CD4-positive, alpha-beta T cell treated with Interleukin-12 subunit alpha and Interleukin-12 subunit beta, for 1 hour (primary cell): ENCODE results near the gene OR5M11.
"Not testable (repeated sequence)": the region's sequence is repeated elsewhere in the genome, so short reads cannot be mapped to it uniquely, and the experiment has no call there.

ENCODE experiments used
- DNase-seq: peaks from one replicate; pipeline ENCODE4 v3.0.0-alpha.2; 2020

The OR5M11 gene

DNA sequence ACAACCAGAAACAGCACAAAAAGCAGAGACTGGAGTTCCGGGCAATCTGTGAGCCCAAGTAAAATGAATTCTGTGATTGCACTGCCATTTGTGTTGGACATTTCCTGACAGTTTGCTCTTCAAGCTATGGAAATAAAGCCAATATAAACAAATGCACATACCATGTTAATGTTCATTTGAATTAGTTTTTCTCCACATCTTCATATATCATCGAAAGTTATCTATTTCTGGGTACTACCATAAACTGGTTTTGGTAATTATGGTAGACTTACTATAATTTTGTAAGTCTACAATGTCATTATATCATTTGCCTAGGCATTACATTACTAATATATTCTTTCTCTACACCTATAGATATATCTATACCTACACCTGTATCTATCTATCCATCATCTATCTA is at the start of gene OR5M11:
TSS of gene OR5M11 (minus strand) at position 101 of the 400 bp plus-strand sequence. CDS start at position 101, 0 bp downstream.
- DNase-seq: no peak

DNA sequence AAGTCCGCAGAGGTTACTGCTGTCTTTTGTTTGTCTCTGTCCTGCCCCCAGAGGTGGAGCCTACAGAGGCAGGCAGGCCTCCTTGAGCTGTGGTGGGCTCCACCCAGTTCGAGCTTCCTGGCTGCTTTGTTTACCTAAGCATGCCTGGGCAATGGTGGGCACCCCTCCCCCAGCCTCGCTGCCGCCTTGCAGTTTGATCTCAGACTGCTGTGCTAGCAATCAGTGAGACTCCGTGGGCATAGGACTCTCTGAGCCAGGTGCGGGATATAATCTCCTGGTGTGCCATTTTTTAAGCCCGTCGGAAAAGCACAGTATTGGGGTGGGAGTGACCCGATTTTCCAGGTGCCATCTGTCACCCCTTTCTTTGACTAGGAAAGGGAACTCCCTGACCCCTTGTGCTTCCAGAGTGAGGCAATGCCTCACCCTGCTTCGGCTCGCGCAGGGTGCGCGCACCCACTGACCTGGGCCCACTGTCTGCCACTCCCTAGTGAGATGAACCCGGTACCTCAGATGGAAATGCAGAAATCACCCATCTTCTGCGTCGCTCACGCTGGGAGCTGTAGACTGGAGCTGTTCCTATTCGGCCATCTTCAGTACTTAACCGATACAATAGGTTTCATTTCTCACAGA is 49.1 kb upstream of the OR5M11 start:
- DNase-seq: not testable (repeated sequence)

DNA sequence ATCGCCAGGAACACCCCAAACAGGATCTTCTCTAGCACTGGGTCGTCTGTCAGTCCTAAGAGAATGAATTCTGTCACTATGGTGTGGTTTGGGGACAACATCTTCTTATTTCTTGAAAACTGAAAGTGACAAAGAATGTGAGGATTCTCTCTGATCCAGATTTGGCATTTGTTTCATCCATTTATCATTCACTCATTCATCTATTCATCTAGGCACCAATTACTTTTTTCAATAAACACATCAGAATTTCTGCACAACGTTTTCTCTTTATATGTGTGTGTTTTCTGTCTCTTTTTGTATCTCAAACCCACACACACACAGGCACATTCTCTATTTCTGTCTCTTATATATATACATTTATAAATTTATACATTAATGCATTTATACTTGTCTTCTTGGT is 34.6 kb upstream of the OR5M11 start, which contains the start of gene OR5M10:
TSS of gene OR5M10 (minus strand) at position 101 of the 400 bp plus-strand sequence. CDS start at position 101, 0 bp downstream.
- DNase-seq: no peak

DNA sequence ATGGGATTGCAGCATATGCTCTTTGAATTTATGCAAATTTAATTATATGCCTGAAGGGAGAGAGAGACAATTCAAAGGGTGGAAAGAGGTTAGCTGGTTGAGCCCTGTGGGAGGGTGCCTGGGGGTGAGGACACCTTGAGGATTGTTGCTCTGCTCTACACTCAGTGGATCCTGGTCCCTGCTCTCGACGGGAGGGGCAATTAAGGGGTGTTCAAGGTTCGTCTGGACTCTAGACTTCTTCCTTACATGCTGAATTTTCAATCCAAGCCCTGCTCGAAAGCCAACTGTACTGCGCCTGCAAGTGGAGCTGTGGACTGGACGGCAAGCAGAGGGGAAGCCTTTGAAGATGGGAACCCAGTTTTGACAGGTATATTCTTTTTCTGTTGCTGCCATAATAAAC is 15.5 kb upstream of the OR5M11 start:
- no peak for DNase-seq

DNA sequence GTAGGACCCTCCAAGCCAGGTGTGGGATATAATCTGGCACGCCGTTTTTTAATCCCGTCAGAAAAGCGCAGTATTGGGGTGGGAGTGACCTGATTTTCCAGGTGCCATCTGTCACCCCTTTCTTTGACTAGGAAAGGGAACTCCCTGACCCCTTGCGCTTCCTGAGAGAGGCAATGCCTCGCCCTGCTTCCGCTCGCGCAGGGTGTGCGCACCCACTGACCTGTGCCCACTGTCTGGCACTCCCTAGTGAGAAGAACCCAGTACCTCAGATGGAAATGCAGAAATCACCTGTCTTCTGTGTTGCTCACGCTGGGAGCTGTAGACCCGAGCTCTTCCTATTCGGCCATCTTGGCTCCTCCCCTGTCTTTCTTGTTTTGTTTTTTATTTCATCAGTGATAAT is 11.6 kb upstream of the OR5M11 start:
- not testable (repeated sequence) for DNase-seq

DNA sequence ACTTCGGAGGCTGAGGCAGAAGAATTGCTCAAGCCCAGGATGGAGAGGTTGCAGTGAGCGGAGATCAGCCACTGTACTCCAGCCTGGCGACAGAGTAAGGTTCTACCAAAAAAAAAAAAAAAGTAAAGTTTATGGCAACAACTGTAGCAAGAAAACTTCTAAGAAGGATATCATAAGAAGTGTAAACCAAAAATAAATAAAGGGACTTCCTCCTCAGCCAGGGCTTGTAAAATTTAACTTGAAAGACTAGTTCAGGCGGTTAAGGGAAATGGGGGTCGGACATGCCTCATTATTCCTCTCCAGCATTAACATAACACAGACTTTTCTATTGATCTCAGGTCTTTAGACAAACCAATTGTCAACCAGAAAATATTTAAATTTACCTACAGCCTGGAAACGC is 2.5 kb upstream of the OR5M11 start:
- no peak for DNase-seq

DNA sequence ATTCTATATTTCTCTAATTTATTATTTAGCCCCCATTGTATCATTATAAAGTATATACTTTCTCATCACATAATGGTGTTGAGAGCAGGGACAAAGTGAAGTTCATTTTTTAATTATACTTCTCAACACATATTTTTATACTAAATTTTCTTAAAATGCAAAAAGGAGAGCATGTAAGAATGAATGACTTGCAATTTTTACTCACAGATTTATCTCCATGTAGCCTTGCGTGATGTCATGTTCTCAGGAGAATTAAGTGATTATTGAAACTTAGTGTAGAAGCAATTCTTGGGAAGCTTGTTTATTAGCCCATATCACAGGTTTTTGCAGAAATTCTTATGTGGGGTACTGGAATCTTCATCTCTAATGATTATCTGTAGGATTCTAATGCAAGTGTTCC is 682 bp upstream of the OR5M11 start:
- no peak for DNase-seq

DNA sequence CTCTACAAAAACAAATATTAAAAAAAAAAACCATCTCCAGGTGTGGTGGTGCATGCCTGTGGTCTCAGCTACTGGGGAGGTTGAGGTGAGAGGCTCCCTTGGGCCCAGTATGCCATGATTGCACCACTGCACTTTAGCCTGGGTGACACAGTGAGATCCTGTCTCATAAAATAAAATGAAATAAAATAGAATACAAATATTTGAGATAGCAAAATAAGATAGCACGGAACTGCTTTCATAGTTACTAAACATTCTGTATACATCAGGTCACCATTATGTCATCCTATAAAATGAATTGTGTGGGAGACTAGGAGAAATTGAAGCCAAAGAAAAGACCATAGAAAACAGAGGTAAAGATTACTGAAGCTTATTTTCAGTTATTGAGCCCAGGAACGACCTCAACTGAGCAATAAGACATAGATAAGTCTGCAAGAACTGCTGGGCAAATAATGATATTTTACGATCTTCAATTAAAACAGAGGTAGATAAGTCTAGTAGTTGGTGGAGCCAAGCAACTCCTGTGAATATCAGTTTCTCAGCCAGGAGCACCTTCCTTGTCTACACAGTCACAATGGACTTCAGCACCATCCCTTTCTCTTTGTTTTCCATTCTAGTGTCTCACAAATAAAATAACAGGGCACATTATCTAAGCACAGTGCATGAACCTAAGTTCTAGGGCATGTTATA is 9.9 kb downstream of the OR5M11 start:
- DNase-seq: no peak

DNA sequence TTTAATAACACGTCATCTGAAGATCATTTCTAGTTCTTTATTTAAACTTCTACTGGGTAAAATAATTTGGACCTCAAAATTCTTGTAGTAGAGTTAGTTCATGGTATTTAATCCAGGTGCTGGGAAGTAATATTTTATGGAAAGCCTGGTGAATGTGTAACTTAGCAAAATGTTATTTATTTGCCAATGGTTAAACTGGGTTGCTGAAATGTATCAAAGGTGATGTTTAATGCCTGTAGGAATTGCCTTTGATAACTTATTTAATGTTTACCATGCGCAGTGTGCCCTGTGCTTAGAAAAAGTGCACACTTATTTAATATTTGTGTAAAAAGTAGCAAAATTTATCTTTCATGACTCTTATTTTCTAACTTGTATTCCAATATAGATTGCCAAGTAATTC is 11.2 kb downstream of the OR5M11 start:
- no peak for DNase-seq

DNA sequence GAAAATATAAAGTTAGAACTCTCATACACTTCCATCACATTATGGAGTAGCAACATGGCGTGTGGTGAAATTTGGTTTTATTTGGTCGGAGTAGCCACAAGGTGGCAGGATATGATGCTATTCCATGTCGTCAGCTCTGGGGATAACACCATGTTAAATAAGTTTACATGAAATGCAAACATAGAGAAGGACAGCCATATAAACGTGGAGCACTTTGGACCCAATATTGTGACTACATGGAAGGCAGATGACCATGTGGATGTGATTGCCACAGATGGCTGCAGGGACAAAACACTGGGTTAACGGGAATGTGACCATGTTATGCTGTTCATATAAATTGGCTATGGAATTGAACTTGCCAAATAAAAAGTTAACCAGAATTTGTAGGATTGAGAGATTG is 21.0 kb downstream of the OR5M11 start:
- no peak for DNase-seq

DNA sequence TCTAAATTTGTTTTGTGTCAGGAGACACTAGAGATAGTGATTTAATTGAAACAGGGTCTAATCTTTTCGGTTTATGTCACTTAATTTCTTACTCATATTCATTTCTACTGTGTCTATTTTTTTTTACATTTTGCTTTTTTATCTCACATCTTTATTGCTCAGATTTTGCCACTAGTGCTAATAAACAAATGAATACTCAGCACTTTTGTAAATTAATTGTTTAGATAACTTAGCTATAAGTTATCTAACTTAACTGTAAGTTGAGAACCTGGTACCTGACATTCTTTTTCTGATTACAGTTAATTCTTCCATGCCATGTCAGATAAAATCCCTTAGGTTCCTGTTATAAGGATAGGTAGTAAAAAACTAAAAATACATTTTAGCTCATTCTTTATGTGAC is 29.8 kb downstream of the OR5M11 start:
- no peak for DNase-seq

DNA sequence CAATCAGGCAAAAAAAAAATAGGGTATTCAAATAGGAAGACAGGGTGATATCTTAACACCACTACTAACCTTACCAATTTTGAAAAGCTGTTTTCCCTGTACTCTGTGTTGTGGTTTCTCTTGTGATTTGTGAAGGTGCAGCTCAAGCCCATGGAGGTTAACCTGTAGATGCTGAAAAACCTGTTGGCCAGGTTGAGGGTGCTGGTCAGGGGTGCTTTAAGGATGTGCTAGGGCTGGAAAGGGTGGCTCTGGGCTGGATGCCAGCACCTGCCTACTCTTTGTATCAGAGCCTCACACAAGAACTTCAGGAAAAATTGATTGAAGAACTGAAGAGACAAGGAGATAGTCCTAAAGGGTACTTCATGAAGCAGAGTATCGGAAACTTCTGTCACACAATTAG is 33.6 kb downstream of the OR5M11 start:
- DNase-seq: no peak

DNA sequence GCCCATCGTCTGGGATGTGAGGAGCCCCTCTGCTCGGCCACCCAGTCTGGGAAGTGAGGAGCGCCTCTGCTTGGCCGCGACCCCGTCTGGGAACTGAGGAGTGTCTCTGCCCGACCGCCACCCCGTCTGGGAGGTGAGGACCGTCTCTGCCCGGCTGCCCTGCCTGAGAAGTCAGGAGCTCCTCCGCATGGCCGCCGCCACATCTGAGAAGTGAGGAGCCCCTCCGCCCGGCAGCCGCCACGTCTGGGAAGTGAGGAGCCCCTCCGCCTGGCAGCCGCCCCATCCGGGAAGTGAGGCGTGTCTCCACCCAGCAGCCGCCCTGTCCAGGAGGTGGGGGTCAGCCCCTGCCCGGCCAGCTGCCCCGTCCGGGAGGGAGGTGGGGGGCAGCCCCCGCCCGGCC is 46.0 kb downstream of the OR5M11 start:
- DNase-seq: no peak

DNA sequence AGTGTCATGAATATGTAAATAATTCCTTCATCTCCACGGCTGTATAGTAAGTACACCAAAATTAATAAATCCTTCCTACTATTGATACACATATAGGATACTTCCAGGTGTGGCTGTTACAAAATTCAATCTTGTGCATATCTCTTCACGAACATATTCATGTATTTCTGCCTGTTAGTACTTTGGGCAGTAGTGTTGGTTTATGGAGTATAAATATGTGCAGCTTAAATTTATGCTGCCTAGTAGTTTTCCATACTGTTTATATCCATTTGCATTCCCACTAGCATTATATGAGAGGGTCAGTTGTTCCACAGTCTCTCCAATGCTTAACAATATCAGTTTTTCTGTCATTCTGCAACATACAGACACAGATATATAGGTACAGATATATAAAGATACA is 47.9 kb downstream of the OR5M11 start:
- no peak for DNase-seq
